Endothelial cell of umbilical vein (primary cell): ENCODE results near the gene RDX. TPM values are rescaled to one million over a fixed set of nuclear protein-coding genes. Genes with fewer than 3 reads are reported as not detected.

Experiments
- BruUV-seq: library from RNA; stranded (reverse); fragments of 400-500 nt; replicated peaks from 2 replicates; lab custom pipeline; 2021; lab: Mats Ljungman, UMichigan
- CTCF ChIA-PET: fragments of 300-600, 350-600 bp; sonication (Branson Sonifier 250); formaldehyde crosslinking; loops from one replicate; lab custom pipeline; 2021; ENCODE audit warnings: antibody characterized with exemption, inconsistent platforms; lab: Charles Lee
- POLR2A ChIA-PET: fragments of 300-600, 350-600 bp; sonication (Branson Sonifier 250); formaldehyde crosslinking; loops from one replicate; lab custom pipeline; 2021; ENCODE audit warnings: antibody characterized with exemption, inconsistent platforms; lab: Charles Lee
- DNase-seq: peaks from one replicate; pipeline ENCODE4 v3.0.0-alpha.2; 2011; ENCODE audit warnings: low read depth, low spot score
- FAIRE-seq: peaks from 2 replicates; lab custom pipeline; 2011; peaks lifted over from hg19 to GRCh38; lab: Jason Lieb, UNC
- H2AFZ ChIP-seq: 2 replicates; pipeline ENCODE4 v1.6.0; 2012; ENCODE audit warnings: low read depth, low read length, control low read depth, inconsistent platforms
- H3K27ac ChIP-seq: 2 replicates; pipeline ENCODE4 v1.5.1; 2011; ENCODE audit warnings: low read depth, mild to moderate bottlenecking, control low read depth, low read length, moderate library complexity; ENCODE audit not compliant: insufficient read depth
- H3K27me3 ChIP-seq, 2 experiments: 2 replicates each; pipeline versions ENCODE4 v1.6.0 to v1.6.1; 2011; ENCODE audit warnings: low read length in 2 of 2, mixed read lengths in 1 of 2; ENCODE audit not compliant: control insufficient read depth in 2 of 2, insufficient read depth in 2 of 2
- H3K36me3 ChIP-seq, 2 experiments: 2 replicates in 1 of 2; 3 replicates in 1 of 2; pipeline ENCODE4 v1.5.1; 2011; ENCODE audit warnings: low read length in 2 of 2, mild to moderate bottlenecking in 1 of 2, moderate library complexity in 1 of 2; ENCODE audit not compliant: control insufficient read depth in 2 of 2, insufficient read depth in 2 of 2; ENCODE audit errors: extremely low read depth in 1 of 2
- H3K4me1 ChIP-seq: 3 replicates; pipeline ENCODE4 v1.5.1; 2011; ENCODE audit warnings: mild to moderate bottlenecking, low read length; ENCODE audit not compliant: control insufficient read depth, insufficient read depth; ENCODE audit errors: extremely low read depth
- H3K4me2 ChIP-seq: 2 replicates; pipeline ENCODE4 v1.6.1; 2011; ENCODE audit warnings: low read length, control low read depth, mixed read lengths; ENCODE audit not compliant: insufficient read depth
- H3K4me3 ChIP-seq, 3 experiments: fragments of 200-600 bp in 1 of 3; sonication (generic), shearing (Covaris generic) in 1 of 3; replicated peaks in 1 of 3; 2 replicates each; pipeline ENCODE4 v1.5.1; 2011 to 2016; ENCODE audit warnings: control low read depth in 3 of 3, low read length in 3 of 3, mild to moderate bottlenecking in 2 of 3, inconsistent platforms in 1 of 3, low read depth in 1 of 3, moderate library complexity in 1 of 3; ENCODE audit not compliant: insufficient read depth in 1 of 3
- H3K79me2 ChIP-seq: 2 replicates; pipeline ENCODE4 v1.6.0; 2012; ENCODE audit warnings: low read length, inconsistent platforms; ENCODE audit not compliant: control insufficient read depth, insufficient read depth
- H3K9ac ChIP-seq: replicated peaks from 2 replicates; pipeline ENCODE3; 2011; ENCODE audit warnings: low read length, control low read depth; ENCODE audit not compliant: insufficient read depth; ENCODE audit errors: extremely low read depth
- H3K9me1 ChIP-seq: replicated peaks from 3 replicates; pipeline ENCODE4 v1.6.0; 2011; ENCODE audit warnings: mild to moderate bottlenecking, low read length; ENCODE audit not compliant: control insufficient read depth, insufficient read depth; ENCODE audit errors: extremely low read depth
- H3K9me3 ChIP-seq: replicated peaks from 2 replicates; pipeline ENCODE4 v1.5.1; 2012; ENCODE audit warnings: low read length, inconsistent platforms; ENCODE audit not compliant: control insufficient read depth, insufficient read depth
- H4K20me1 ChIP-seq: replicated peaks from 2 replicates; pipeline ENCODE3; 2011; ENCODE audit warnings: mild to moderate bottlenecking, low read length; ENCODE audit not compliant: control insufficient read depth, insufficient read depth; ENCODE audit errors: extremely low read depth
- EZH2 ChIP-seq: IDR thresholded peaks from 2 replicates; pipeline ENCODE4 v1.6.1; 2012; ENCODE audit warnings: borderline replicate concordance, low read depth, mild to moderate bottlenecking, moderate library complexity, low read length, inconsistent platforms; ENCODE audit not compliant: severe bottlenecking
- FOS ChIP-seq: IDR thresholded peaks from 2 replicates; pipeline ENCODE4 v1.6.1; 2011; ENCODE audit warnings: mild to moderate bottlenecking, low read length, moderate library complexity, borderline replicate concordance; ENCODE audit not compliant: insufficient read depth
- GATA2 ChIP-seq: IDR thresholded peaks from 2 replicates; pipeline ENCODE4 v1.7.0; 2011; ENCODE audit warnings: low read depth, mild to moderate bottlenecking, moderate library complexity, mixed read lengths, low read length; ENCODE audit not compliant: insufficient read length, insufficient read depth
- JUN ChIP-seq: IDR thresholded peaks from 2 replicates; pipeline ENCODE4 v1.6.1; 2011; ENCODE audit warnings: borderline replicate concordance, low read depth; ENCODE audit not compliant: insufficient read length, insufficient read depth
- MAX ChIP-seq: IDR thresholded peaks from 2 replicates; pipeline ENCODE4 v1.6.1; 2011; ENCODE audit not compliant: insufficient read depth, insufficient read length
- MYC ChIP-seq: IDR thresholded peaks from one replicate; pipeline ENCODE4 v1.6.1; 2011; ENCODE audit warnings: mild to moderate bottlenecking, low read depth, low read length
- POLR2A ChIP-seq: IDR thresholded peaks from 2 replicates; pipeline ENCODE4 v1.6.1; 2012; ENCODE audit warnings: low read depth, mild to moderate bottlenecking, control low read depth, low read length
- POLR2AphosphoS5 ChIP-seq: IDR thresholded peaks from 2 replicates; pipeline ENCODE4 v1.6.1; 2012; ENCODE audit warnings: low read depth, mild to moderate bottlenecking, control low read depth, low read length, moderate library complexity; ENCODE audit not compliant: insufficient read depth
- dilution Hi-C: fragments of 300-500 bp; cut with MboI; formaldehyde crosslinking; loops from one replicate; pipeline ENCODE4 v1.15.0; 2019; ENCODE audit warnings: low sequenced_read_pairs; ENCODE audit not compliant: extremely low pct_ligation_motif_present
- intact Hi-C: fragments of 100-400 bp; cut with micrococcal nuclease; formaldehyde crosslinking; loops from one replicate; pipeline ENCODE4 v1.10.0; 2022
- polyA plus RNA-seq, 4 experiments: library from polyadenylated mRNA; depleted of rRNA in 3 of 4; stranded (reverse) in 3 of 4; unstranded in 1 of 4; fragments of >200 nt; gene quantifications; 2 replicates each; pipeline versions ENCODE4 v1.2.1 to v1.2.3, GENCODE V29; 2011 to 2012; ENCODE audit warnings: missing spikeins in 1 of 4
- total RNA-seq: library from RNA; stranded (reverse); gene quantifications from 2 replicates; pipeline ENCODE4 v1.2.3, GENCODE V29; 2021
- TF ChIP-seq, protein P1 (sequence below), 2 donors: IDR thresholded peaks; 1 replicate in 1 of 2; 2 replicates in 1 of 2; pipeline ENCODE4 v1.5.1; 2011; ENCODE audit warnings: low read length in 2 of 2, mild to moderate bottlenecking in 2 of 2, moderate library complexity in 2 of 2, control low read depth in 1 of 2, inconsistent platforms in 1 of 2, low read depth in 1 of 2; ENCODE audit not compliant: insufficient read depth in 1 of 2; ENCODE audit errors: extremely low read depth in 1 of 2

The RDX gene
- total and polyA plus RNA-seq, 2 donors (not counting 3 experiments of a cell fraction or from before 2014, with no cell fraction given) = 47.9 to 280 TPM

DNA sequence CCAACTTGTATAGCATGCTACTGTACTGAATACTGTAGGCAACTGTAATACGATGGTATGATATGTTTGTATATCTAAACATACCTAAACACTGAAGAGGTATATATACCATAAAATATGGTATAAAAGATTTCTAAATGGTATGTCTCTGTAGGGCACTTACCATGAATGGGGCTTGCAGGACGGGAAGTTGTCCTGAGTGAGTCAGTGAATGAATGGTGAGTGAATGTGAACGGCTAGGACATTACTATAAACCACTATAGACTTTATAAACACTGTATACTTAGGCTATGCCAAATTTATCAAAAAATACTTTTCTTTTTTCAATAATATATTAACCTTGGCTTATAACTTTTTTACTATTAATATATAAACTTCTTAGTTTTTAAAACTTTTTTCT is 136.4 kb downstream of the RDX start:
- DNase-seq (peak; percentile 13), FAIRE-seq (no peak)
- intact Hi-C loops (loop anchor here (2.0 kb wide), 1 partner anchor 25 kb away; no protein-coding TSS in a partner anchor), dilution Hi-C loops (no loop called here)
- Histone ChIP-seq H3K79me2 (no peaks in the 10 kb centered on the region), H3K4me3 (no peak overlapping the region), H3K4me2 (no peak overlapping the region), H2AFZ (no peak overlapping the region), H3K9me3 (no peaks in the 10 kb centered on the region), H3K9me1 (peaks cover 2% of the 10 kb centered on the region), H4K20me1 (no peaks in the 10 kb centered on the region), H3K27me3 (no peaks in the 10 kb centered on the region), H3K9ac (no peak overlapping the region), H3K36me3 (peaks cover 8 to 10% of the 10 kb centered on the region in 2 experiments), H3K4me1 (peaks cover 4% of the 10 kb centered on the region), H3K27ac (no peak overlapping the region)
- ChIA-PET POLR2A (no interaction called here), CTCF (interaction anchor here (0.8 to 1.7 kb wide), 7 partner anchors 11 to 275 kb away, joined by 3 to 5 read pairs (median 3); no protein-coding TSS in a partner anchor)
- BruUV-seq = no TSS peak
- TF ChIP-seq FOS = peak; percentile 22
- no peak for TF ChIP-seq JUN
- no peak for TF ChIP-seq POLR2AphosphoS5

- H2AFZ ChIP-seq = no peak overlapping the region
- BruUV-seq = no TSS peak
- H3K79me2 ChIP-seq = no peaks in the 10 kb centered on the region
- ChIA-PET CTCF (interaction anchor here (1.0 to 1.7 kb wide), 5 partner anchors 10 to 276 kb away, joined by 3 to 5 read pairs (median 3); partner anchors contain the start of gene ZC3H12C), POLR2A (no interaction called here)
- dilution Hi-C loops (no loop called here), intact Hi-C loops (no loop called here)
- H4K20me1 ChIP-seq = no peaks in the 10 kb centered on the region
- no peak overlapping the region for H3K27ac ChIP-seq
- TF ChIP-seq MAX (no peak), FOS (no peak), EZH2 (no peak), POLR2A (no peak), JUN (no peak), GATA2 (no peak), POLR2AphosphoS5 (no peak), MYC (no peak)
- TF ChIP-seq, protein P1, sequence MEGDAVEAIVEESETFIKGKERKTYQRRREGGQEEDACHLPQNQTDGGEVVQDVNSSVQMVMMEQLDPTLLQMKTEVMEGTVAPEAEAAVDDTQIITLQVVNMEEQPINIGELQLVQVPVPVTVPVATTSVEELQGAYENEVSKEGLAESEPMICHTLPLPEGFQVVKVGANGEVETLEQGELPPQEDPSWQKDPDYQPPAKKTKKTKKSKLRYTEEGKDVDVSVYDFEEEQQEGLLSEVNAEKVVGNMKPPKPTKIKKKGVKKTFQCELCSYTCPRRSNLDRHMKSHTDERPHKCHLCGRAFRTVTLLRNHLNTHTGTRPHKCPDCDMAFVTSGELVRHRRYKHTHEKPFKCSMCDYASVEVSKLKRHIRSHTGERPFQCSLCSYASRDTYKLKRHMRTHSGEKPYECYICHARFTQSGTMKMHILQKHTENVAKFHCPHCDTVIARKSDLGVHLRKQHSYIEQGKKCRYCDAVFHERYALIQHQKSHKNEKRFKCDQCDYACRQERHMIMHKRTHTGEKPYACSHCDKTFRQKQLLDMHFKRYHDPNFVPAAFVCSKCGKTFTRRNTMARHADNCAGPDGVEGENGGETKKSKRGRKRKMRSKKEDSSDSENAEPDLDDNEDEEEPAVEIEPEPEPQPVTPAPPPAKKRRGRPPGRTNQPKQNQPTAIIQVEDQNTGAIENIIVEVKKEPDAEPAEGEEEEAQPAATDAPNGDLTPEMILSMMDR (IDR thresholded peaks at IDR 0.05; ENCODE audit: extremely low read depth in 1 of 2, insufficient read depth in 1 of 2, low read depth in 1 of 2, low read length in 2 of 2) = no peak
- peaks cover 4% of the 10 kb centered on the region for H3K4me1 ChIP-seq
- no peak overlapping the region for H3K4me3 ChIP-seq
- H3K9me1 ChIP-seq = peaks cover 2% of the 10 kb centered on the region
- H3K9ac ChIP-seq = no peak overlapping the region
- H3K9me3 ChIP-seq = no peaks in the 10 kb centered on the region
- DNase-seq (no peak), FAIRE-seq (no peak)
- H3K27me3 ChIP-seq = no peaks in the 10 kb centered on the region
- no peak overlapping the region for H3K4me2 ChIP-seq
- H3K36me3 ChIP-seq = peaks cover 3 to 10% of the 10 kb centered on the region in 2 experiments
These were observed 136.9 kb downstream of the RDX start for GRCh38 chr11:110159476-110159875.
